Ovary (tissue), 9 donors: ENCODE results near the gene PITPNC1. TPM values are rescaled to one million over a fixed set of nuclear protein-coding genes. Genes with fewer than 3 reads are reported as not detected.

Source experiments
- DNase-seq, 5 donors: peaks; one replicate each; pipeline ENCODE4 v3.0.0-alpha.2; 2019 to 2020
- H3K27ac ChIP-seq, 2 donors: fragments of 200-600 bp; one replicate each; pipeline versions ENCODE4 v1.5.1 to v1.8.0; 2019 to 2022
- H3K27me3 ChIP-seq: fragments of 200-600 bp; one replicate; pipeline ENCODE4 v1.8.0; 2022
- H3K36me3 ChIP-seq: fragments of 200-600 bp; sonication (generic); one replicate; pipeline ENCODE4 v1.5.1; 2019
- H3K4me1 ChIP-seq: one replicate; pipeline ENCODE4 v1.8.1; 2013; ENCODE audit warnings: mild to moderate bottlenecking, moderate library complexity; ENCODE audit not compliant: insufficient read depth
- H3K4me3 ChIP-seq: fragments of 200-600 bp; sonication (generic); one replicate; pipeline ENCODE4 v1.5.1; 2017
- H3K9me3 ChIP-seq, 2 donors: fragments of 200-600 bp in 1 of 2; sonication (generic) in 1 of 2; one replicate each; pipeline versions ENCODE4 v1.5.1 to v1.8.1; 2013 to 2019; ENCODE audit warnings: mild to moderate bottlenecking in 1 of 2, moderate library complexity in 1 of 2
- EP300 ChIP-seq: sonication (generic); formaldehyde crosslinking; IDR thresholded peaks from one replicate; pipeline ENCODE4 v1.6.1; 2017; ENCODE audit warnings: antibody characterized with exemption
- POLR2A ChIP-seq: fragments of 450-650 bp; IDR thresholded peaks from one replicate; pipeline ENCODE4 v1.6.1; 2017; ENCODE audit warnings: antibody characterized with exemption, mild to moderate bottlenecking, moderate library complexity
- WGBS, 3 donors: extraction: QIAGEN DNeasy Blood & Tissue Kit in 1 of 3; methylation state at CpG; one replicate each; pipeline versions ENCODE4 v1.1.5 to v1.1.7; 2013 to 2017; 5-methylcytosine and 5-hydroxymethylcytosine counted together
- intact Hi-C, 4 donors: fragments of 100-400 bp; cut with DNase I; formaldehyde crosslinking; loops; one replicate each; pipeline versions ENCODE4 v1.11.0 to v1.15.1; 2022 to 2023
- polyA plus RNA-seq, 2 donors: library from polyadenylated mRNA; stranded (reverse); fragments of 200-250 nt in 1 of 2; fragments of 350-450 nt in 1 of 2; fragmentation: Illumina TruSeq in 1 of 2; extraction: RNeasy Lipid Tissue Mini Kit (QIAGEN cat#74804) in 1 of 2; gene quantifications; one replicate each; pipeline ENCODE4 v1.2.3, GENCODE V29; 2013 to 2014
- total RNA-seq, 7 donors: library from RNA; depleted of rRNA in 2 of 7; stranded (reverse); fragments of >200 nt in 2 of 7; fragmentation: NEBNext Ultra II Directional in 3 of 7; extraction: Animal tissue kit (Norgen Biotek cat#: 25700) in 3 of 7; gene quantifications; one replicate each; pipeline versions ENCODE4 v1.1.0 to v1.2.4, GENCODE V29; 2016 to 2023
- TF ChIP-seq, protein P1 (sequence below), 3 donors: fragments of 450-650 bp in 2 of 3; fragments of 200-600 bp in 1 of 3; IDR thresholded peaks; one replicate each; pipeline versions ENCODE4 v1.5.1 to v1.8.0; 2016 to 2022; ENCODE audit warnings: antibody characterized with exemption in 3 of 3, mild to moderate bottlenecking in 1 of 3
- donor health status: DM: no; HTN: no; CAD: no; lungs with moderate emphysema.
- donor health status: DM: no; HTN: no; CAD: no.
- donor health status: Bipolar disorder and iron deficiency.
- donor health status: DM: yes; HTN: yes; CAD: no.
- donor health status: DM: no; HTN: no; CAD: no.
- donor health status: DM: yes; HTN: yes; CAD: no.

The PITPNC1 gene
- total and polyA plus RNA-seq, 9 donors, result 14.9 to 40.9 (median 23.8) TPM

DNA sequence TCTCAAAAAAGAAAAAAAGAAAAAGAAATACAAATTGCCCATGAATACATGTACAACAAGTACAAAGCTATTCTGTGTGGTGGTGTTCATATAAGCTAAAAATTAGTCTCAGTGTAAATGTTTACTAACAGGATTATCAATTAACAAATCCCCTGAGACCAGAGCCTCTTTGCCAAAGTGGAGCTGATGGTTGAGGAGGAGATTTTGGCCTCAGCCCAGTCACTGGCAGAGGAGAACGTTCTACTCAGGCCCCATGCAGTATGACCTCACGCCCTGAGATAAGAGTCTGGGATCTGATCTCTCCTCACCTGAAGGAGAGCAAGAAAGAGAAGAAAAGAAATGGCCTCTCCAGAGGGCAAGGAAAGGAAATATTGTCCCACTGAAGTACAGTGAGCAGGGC is 305.1 kb downstream of the PITPNC1 start:
- 58 to 67% (median 59%) methylated on average over 2 of the region's 2 CpGs for WGBS, 3 donors
- TF ChIP-seq, protein P1, sequence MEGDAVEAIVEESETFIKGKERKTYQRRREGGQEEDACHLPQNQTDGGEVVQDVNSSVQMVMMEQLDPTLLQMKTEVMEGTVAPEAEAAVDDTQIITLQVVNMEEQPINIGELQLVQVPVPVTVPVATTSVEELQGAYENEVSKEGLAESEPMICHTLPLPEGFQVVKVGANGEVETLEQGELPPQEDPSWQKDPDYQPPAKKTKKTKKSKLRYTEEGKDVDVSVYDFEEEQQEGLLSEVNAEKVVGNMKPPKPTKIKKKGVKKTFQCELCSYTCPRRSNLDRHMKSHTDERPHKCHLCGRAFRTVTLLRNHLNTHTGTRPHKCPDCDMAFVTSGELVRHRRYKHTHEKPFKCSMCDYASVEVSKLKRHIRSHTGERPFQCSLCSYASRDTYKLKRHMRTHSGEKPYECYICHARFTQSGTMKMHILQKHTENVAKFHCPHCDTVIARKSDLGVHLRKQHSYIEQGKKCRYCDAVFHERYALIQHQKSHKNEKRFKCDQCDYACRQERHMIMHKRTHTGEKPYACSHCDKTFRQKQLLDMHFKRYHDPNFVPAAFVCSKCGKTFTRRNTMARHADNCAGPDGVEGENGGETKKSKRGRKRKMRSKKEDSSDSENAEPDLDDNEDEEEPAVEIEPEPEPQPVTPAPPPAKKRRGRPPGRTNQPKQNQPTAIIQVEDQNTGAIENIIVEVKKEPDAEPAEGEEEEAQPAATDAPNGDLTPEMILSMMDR (IDR thresholded peaks at IDR 0.05), result no peak
- TF ChIP-seq EP300 (no peak), POLR2A (no peak)
- DNase-seq, result no peak
- Histone ChIP-seq H3K27me3 (no peaks in the 10 kb centered on the region), H3K4me1 (no peaks in the 10 kb centered on the region), H3K36me3 (no peaks in the 10 kb centered on the region), H3K4me3 (no peak overlapping the region), H3K9me3 (no peaks in the 10 kb centered on the region), H3K27ac (no peak overlapping the region)
- intact Hi-C loops, result no loop called here

DNA sequence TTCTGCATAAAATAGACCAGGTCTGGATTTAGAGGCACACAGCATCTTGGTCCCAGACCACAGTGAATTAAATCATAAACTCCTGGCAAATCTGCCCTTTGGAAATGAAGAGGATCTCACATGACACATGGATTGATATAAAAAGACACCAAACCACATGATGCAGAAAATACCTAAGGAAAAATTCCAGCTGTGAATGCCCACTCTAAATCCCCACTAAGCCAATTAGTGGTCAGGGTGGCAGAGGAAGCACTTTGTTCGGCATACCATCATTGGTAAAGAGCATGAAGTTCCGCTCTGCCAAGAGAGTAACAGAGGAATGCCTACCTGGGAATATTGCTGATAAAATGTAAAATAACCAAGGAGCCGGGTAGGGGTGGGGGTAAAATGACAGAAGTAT is 308.3 kb downstream of the PITPNC1 start:
- H3K36me3 ChIP-seq, result no peaks in the 10 kb centered on the region
- H3K4me3 ChIP-seq, result no peak overlapping the region
- TF ChIP-seq, protein P1 (IDR thresholded peaks at IDR 0.05), result no peak
- no peak for TF ChIP-seq POLR2A
- no peak for TF ChIP-seq EP300
- H3K4me1 ChIP-seq, result no peaks in the 10 kb centered on the region
- H3K27me3 ChIP-seq, result no peaks in the 10 kb centered on the region
- no peaks in the 10 kb centered on the region for H3K9me3 ChIP-seq
- WGBS, 3 donors, result 92 to 98% (median 94%) methylated on average over 3 of the region's 3 CpGs
- no peak overlapping the region for H3K27ac ChIP-seq
- no peak for DNase-seq
- intact Hi-C loops, result no loop called here

DNA sequence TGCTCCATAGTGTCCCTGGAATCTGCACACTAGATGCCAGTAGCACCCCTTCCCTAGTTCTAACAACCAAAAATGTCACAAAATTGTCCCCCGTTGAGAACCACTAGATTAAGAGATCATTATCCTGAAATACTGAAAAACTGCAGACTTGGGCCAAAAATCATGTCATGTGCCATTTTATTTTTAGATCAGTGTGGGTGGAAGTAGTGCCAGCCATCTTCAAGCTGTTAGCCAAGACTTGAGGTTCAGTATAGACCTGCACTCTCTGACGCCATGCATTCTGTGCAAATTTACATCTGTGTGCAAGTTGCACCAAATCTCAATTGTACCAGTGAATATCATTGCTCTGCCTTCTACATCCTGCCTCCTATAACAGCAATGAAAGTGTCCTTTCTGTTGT is 309.2 kb downstream of the PITPNC1 start:
- 88 to 93% (median 88%) methylated on average over 2 of the region's 2 CpGs for WGBS, 3 donors
- intact Hi-C loops, result no loop called here
- DNase-seq, result no peak

DNA sequence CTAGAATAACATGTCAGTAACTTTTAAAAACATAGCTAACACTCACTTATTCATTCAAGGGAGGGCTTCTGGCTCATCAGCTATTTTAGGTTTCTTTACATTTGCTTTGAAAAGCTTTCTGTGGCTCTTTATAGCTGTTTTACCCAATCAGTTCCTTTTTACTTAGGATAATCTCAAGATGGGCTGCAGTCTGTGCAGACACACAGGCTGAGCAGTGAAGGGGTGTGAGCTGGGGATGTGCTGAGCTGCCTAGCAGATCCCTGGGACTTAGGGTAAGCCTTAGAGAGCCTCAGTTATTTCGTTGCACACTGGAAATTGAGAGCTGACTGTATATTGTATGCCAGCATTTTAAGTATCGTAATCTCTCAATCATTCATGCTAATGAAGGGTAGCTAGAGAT is 310.4 kb downstream of the PITPNC1 start:
- no peaks in the 10 kb centered on the region for H3K36me3 ChIP-seq
- no peak overlapping the region for H3K4me3 ChIP-seq
- WGBS, 3 donors, result 92 to 97% (median 96%) methylated on average over 2 of the region's 2 CpGs
- H3K27me3 ChIP-seq, result no peaks in the 10 kb centered on the region
- H3K27ac ChIP-seq, result no peak overlapping the region
- intact Hi-C loops, result no loop called here
- DNase-seq, result no peak
- no peaks in the 10 kb centered on the region for H3K9me3 ChIP-seq
- no peaks in the 10 kb centered on the region for H3K4me1 ChIP-seq
- TF ChIP-seq, protein P1 (IDR thresholded peaks at IDR 0.05), result no peak
- TF ChIP-seq POLR2A (no peak), EP300 (no peak)

More for the DNA sequence above, 309.2 kb downstream of the PITPNC1 start:
- Histone ChIP-seq H3K27ac (no peak overlapping the region), H3K9me3 (no peaks in the 10 kb centered on the region), H3K4me3 (no peak overlapping the region), H3K4me1 (no peaks in the 10 kb centered on the region), H3K27me3 (no peaks in the 10 kb centered on the region), H3K36me3 (no peaks in the 10 kb centered on the region)
- TF ChIP-seq POLR2A (no peak), EP300 (no peak)
- TF ChIP-seq, protein P1 (IDR thresholded peaks at IDR 0.05), result no peak
